HG02642 (cell line): ENCODE measurements around the gene CARD14.
"Not testable (repeated sequence)": the region's sequence is repeated elsewhere in the genome, so short reads cannot be mapped to it uniquely, and the experiment has no call there.

ENCODE experiments used
- ATAC-seq: cut with Tn5 transposase; IDR thresholded peaks from one replicate; pipeline ENCODE4 v1.9.1; 2021; ENCODE audit warnings: mild to moderate bottlenecking; ENCODE audit not compliant: unreplicated experiment, poor library complexity

CARD14 gene

DNA sequence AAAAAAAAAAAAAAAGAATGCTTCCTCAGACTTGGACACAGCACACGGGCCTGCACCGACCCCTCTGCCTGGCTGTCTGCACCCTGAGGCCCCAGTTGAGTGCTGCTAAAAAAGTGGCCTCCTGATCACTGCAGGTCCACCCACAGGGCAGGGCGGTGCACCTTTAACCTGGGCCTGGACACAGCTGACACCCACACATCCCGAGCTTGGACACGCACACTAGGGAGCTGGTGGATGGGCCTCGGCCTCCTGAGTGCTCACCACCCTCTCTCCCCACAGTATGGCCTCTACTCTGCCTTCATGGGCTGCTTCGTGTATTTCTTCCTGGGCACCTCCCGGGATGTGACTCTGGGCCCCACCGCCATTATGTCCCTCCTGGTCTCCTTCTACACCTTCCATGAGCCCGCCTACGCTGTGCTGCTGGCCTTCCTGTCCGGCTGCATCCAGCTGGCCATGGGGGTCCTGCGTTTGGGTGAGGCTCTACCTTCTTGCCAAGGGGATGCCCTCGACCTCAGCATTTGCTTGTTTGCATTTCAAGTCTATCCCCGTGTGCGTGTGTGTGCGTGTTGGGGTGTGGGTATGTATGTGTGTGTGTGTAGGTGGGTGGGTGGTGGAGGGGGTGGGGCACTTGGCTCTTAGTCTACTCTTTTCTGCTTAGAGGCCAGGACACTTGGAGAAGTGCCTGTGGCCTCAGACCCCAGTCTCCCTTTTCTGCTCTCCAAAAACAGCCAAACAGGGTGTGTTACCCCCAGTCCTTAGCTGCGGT lies 52.7 kb downstream of the CARD14 start:
- no peak for ATAC-seq

GRCh38 chr17:80223142-80223815 lies 53.4 kb downstream of the CARD14 start:
- ATAC-seq = no peak

GRCh38 chr17:80223838-80224497 lies 54.1 kb downstream of the CARD14 start:
- no peak for ATAC-seq

GRCh38 chr17:80224683-80225082 lies 54.9 kb downstream of the CARD14 start:
- ATAC-seq = no peak

GRCh38 chr17:80225230-80225629 lies 55.4 kb downstream of the CARD14 start:
- ATAC-seq = no peak

DNA sequence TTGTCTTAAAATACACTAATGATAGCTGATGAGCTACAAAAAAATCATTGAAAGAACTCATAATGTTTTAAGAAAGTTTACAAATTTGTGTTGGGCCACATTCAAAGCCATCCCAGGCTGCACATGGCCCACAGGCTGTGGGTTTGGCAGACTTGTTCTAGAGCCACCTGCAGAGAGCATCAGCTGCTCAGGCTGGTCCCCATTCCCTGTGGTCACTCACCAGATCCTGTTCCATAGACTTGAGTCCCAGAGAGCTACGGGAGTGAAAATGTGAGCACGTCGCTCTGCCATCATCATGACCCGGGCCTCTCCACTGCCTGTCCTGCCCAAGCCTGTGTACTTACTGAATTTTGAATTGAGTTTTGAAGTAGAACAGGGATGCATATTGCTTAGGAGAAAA lies 57.3 kb downstream of the CARD14 start:
- no peak for ATAC-seq

GRCh38 chr17:80227666-80228065 lies 57.8 kb downstream of the CARD14 start:
- ATAC-seq = no peak

DNA sequence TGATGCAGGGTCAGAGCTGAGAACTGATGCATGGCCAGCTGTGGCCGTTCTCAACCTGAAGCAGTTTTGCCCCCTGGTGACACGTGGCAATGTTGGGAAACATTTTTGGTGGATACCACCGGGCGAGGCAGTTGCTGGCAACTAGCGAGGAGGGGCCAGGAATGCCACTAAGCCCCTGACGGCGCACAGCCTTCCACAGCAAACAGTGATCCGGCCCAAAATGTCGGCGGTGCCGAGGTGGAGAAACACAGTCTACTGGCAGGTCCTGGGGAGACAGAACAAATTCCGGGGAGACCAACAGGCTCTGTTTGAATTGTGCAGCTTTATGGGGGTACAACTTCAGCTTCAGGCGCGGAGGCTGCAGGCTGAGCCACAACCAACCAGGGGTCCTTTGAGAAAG lies 58.6 kb downstream of the CARD14 start:
- no peak for ATAC-seq

GRCh38 chr17:80229011-80229410 lies 59.2 kb downstream of the CARD14 start:
- ATAC-seq = no peak

- no peak for ATAC-seq
Measured at GRCh38 chr17:80232438-80232837, 62.6 kb downstream of the CARD14 start.

GRCh38 chr17:80233202-80233601 lies 63.4 kb downstream of the CARD14 start:
- ATAC-seq = no peak

DNA sequence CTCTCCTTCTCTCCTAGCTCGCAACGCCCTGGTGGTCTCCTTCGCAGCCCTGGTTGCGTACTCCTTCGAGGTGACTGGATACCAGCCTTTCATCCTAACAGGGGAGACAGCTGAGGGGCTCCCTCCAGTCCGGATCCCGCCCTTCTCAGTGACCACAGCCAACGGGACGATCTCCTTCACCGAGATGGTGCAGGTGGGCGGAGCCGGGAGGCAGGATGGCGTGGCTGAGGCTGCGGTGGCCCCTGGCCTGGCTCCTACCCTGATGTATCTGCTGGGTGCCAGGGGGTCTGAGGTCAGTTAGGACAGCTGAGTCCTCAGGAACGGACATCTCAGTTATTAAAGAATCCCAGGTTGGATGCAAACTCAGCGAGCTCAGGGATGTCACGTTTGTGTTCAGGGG lies 67.1 kb downstream of the CARD14 start:
- ATAC-seq = no peak

DNA sequence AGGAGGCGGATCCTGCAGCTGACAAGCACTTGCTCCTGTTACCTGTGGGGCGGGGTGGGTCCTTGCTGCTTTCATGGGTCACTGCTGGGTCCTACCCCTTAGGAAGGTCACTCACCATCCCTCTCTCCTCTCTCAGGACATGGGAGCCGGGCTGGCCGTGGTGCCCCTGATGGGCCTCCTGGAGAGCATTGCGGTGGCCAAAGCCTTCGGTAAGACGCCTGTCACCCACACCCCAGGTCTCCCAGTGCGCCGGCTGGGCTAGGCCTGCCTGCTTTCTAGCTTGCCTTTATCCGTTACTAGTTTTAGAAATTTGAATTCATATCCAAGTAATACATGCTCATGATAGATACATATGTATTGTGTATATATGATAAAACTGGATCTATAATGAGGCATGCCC lies 67.6 kb downstream of the CARD14 start:
- ATAC-seq = no peak

DNA sequence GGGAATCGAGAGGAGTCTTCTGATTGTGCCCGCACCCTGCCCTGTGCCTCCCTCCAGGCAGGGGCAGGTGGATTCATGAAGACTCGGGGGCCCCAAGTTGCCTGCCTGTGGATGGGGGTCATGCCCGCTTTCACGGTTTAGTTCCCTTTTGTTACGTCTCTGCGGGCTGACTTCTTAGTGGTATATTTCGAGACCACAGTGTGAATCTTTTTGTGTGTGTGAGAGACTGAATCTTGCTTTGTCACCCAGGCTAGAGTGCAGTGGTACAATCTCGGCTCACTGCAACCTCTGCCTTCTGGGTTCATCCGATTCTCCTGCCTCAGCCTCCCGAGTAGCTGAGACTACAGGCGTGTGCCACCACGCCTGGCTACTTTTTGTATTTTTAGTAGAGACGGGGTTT lies 72.7 kb downstream of the CARD14 start:
- no peak for ATAC-seq

DNA sequence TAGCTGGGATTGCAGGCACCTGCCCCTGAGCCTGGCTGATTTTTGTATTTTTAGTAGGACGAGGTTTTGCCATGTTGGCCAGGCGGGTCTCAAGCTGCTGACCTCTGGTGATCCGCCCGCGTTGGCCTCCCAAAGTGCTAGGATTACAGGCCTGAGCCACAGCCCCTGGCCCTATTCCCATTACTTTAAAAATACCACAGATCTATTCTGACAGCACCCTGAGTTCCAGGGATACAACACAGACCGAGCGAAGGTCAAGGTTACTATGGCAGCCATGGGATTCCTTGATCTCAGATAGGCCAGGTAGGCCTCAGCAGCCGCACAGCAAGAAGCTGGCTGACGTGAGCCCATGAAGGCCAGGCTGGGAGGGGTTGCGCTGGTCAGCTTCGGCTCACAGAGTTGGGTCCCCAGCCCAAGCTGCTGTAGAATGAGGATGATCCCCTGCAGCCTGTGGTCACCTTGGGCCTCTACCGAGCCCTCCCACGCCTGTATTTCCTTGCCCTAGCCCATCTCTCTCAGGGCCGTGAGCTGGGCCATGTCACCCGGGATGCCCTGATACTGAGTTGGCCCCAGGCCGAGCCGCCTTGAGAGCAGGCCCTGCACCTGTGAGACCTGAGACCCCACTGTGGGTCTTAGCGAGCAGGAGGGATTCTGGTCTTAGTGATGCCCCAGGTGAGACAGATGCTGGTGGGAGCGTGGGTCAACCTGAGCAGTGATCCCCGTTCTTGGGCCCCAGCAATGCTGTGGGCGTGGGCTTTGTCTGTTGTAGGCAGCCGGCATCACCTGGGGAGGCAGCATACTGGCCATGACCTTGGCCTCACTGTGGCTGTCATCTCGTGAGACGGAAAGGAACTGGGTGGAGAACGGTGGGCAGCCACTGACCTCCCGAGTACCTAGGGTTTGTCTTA lies 74.0 kb downstream of the CARD14 start:
- no peak for ATAC-seq

DNA sequence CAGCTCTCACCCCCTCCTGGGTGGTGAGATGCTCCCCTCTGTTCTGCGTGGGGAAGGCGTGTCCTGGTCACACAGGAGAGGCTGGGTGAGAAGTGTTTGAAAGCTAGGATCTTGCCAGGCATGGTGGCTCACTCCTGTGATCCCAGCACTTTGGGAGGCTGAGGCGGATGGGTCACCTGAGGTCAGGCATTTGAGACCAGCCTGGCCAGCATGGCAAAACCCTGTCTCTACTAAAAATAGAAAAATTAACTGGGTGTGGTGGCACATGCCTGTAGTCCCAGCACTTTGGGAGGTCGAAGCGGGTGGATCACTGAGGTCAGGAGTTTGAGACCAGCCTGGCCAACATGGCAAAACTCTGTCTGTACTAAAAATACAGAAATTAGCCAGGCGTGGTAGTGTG lies 74.6 kb downstream of the CARD14 start:
- ATAC-seq = not testable (repeated sequence)

GRCh38 chr17:80244871-80245509 lies 75.2 kb downstream of the CARD14 start:
- no peak for ATAC-seq

- no peak for ATAC-seq
Measured at GRCh38 chr17:80245566-80246265, 75.9 kb downstream of the CARD14 start.

- no peak for ATAC-seq
Measured at GRCh38 chr17:80246266-80246681, 76.4 kb downstream of the CARD14 start.
